Stimulated activated memory B cell treated with anti-CD40 and anti-IgM and Interleukin-4, amounts not matched to agents 10 μg/mL and 1 μg/mL and 100 μg/mL, for 72 hours (primary cell): Measurements from ENCODE around the gene ABCC12.

ENCODE experiments used
- ATAC-seq: fragments of 150-1000 bp; cut with Tn5 transposase; 2 replicates; pipeline ENCODE4 v1.10.0; 2021
- H3K27ac Mint-ChIP-seq: one replicate; pipeline ENCODE4 v1.8.0; 2022; ENCODE audit warnings: mild to moderate bottlenecking, mixed read lengths
- H3K27me3 Mint-ChIP-seq: one replicate; pipeline ENCODE4 v1.8.0; 2022; ENCODE audit warnings: mixed read lengths
- H3K36me3 Mint-ChIP-seq: one replicate; pipeline ENCODE4 v1.8.0; 2022; ENCODE audit warnings: mixed read lengths
- H3K4me1 Mint-ChIP-seq: one replicate; pipeline ENCODE4 v1.8.0; 2022; ENCODE audit warnings: mixed read lengths
- H3K4me3 Mint-ChIP-seq: one replicate; pipeline ENCODE4 v1.8.0; 2022; ENCODE audit warnings: mild to moderate bottlenecking, moderate library complexity, mixed read lengths
- H3K9me3 Mint-ChIP-seq: one replicate; pipeline ENCODE4 v1.8.0; 2022; ENCODE audit warnings: mixed read lengths

ABCC12 gene

GRCh38 chr16:48153774-48154173 is 2.0 kb downstream of the ABCC12 start:
- H3K9me3 Mint-ChIP-seq = peaks cover 2% of the 10 kb centered on the region
- ATAC-seq = no peak
- peaks cover 23% of the 10 kb centered on the region for H3K4me1 Mint-ChIP-seq
- peaks cover 3% of the 10 kb centered on the region for H3K36me3 Mint-ChIP-seq
- peaks cover 27% of the 10 kb centered on the region for H3K27me3 Mint-ChIP-seq
- no peak overlapping the region for H3K27ac Mint-ChIP-seq
- no peak overlapping the region for H3K4me3 Mint-ChIP-seq

DNA sequence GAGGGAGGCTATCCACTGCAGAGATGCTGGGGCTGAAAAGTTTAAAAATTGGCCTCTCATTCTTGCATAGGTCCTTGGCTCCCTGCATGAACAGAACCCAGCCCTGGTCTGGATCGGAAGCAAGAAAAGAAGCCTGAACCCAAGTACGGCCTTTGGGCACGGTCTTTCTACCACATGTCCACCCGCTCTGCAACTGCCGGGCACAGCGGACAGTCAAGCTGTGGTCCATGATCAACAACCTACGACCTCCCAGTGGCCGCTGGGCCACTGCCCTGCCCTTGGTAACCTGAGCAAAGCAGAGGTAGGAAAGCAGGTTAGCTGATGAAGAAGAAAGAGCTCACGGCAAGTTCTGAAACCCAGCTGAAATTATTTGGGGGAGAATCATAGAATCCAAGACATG is 3.6 kb downstream of the ABCC12 start:
- Mint-ChIP-seq H3K27me3 (peaks cover 26% of the 10 kb centered on the region), H3K9me3 (peaks cover 5% of the 10 kb centered on the region)
- ATAC-seq = no peak

GRCh38 chr16:48150707-48151106 is 5.1 kb downstream of the ABCC12 start:
- Mint-ChIP-seq H3K9me3 (peaks cover 5% of the 10 kb centered on the region), H3K27ac (no peak overlapping the region), H3K4me1 (no peaks in the 10 kb centered on the region), H3K27me3 (peaks cover 28% of the 10 kb centered on the region), H3K36me3 (peaks cover 8% of the 10 kb centered on the region), H3K4me3 (no peak overlapping the region)
- ATAC-seq = no peak

More for the DNA sequence above, 3.6 kb downstream of the ABCC12 start:
- Mint-ChIP-seq H3K4me3 (no peak overlapping the region), H3K4me1 (peaks cover 7% of the 10 kb centered on the region), H3K36me3 (peaks cover 8% of the 10 kb centered on the region), H3K27ac (no peak overlapping the region)

DNA sequence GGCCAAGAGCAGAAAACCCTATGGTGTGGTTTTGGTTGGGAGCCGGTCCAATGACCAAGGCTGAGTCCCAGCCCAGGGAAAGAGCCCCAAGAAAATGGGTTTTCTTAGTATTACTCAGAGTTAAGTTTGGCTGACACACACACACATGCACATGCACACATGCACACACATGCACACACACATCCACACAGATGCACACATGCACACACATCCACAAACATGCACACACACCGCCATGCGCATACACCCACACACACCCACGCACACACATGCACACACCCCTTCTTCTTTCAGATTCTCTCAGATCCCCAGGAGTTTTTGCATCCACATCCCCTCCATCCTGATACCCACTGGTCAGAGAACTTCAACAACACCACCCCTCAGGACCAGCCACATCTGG is 9.1 kb downstream of the ABCC12 start:
- no peak overlapping the region for H3K27ac Mint-ChIP-seq
- H3K4me3 Mint-ChIP-seq = no peak overlapping the region
- peaks cover 50% of the 10 kb centered on the region for H3K27me3 Mint-ChIP-seq
- H3K36me3 Mint-ChIP-seq = peaks cover 8% of the 10 kb centered on the region
- peaks cover 10% of the 10 kb centered on the region for H3K9me3 Mint-ChIP-seq
- ATAC-seq = no peak
- no peaks in the 10 kb centered on the region for H3K4me1 Mint-ChIP-seq

DNA sequence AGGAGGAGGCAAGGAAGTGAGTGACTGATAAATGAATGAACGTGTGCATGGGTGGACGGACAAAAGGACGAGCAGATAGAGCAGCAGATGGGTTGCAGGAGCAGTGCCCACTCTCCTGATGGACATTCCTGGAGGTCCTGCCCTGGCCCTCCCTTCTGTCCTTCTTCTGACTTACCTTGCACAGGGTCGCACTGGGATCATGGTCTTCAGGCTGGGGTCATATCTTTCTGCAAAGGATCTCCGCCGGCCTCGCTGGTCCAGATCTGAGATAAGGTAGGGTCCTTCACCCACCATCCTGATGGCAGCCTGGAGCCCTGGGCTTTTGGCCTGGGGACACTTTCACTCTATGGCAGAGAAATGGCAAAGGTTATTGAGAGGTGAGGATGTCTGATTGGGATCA is 9.7 kb downstream of the ABCC12 start:
- H3K4me1 Mint-ChIP-seq = no peaks in the 10 kb centered on the region
- peaks cover 8% of the 10 kb centered on the region for H3K36me3 Mint-ChIP-seq
- peaks cover 53% of the 10 kb centered on the region for H3K27me3 Mint-ChIP-seq
- no peak overlapping the region for H3K4me3 Mint-ChIP-seq
- no peak for ATAC-seq
- H3K9me3 Mint-ChIP-seq = peaks cover 10% of the 10 kb centered on the region
- no peak overlapping the region for H3K27ac Mint-ChIP-seq

- H3K4me3 Mint-ChIP-seq = no peak overlapping the region
- no peaks in the 10 kb centered on the region for H3K4me1 Mint-ChIP-seq
- H3K27ac Mint-ChIP-seq = no peak overlapping the region
- H3K27me3 Mint-ChIP-seq = peaks cover 37% of the 10 kb centered on the region
- H3K9me3 Mint-ChIP-seq = peaks cover 7% of the 10 kb centered on the region
- ATAC-seq = no peak
- peaks cover 6% of the 10 kb centered on the region for H3K36me3 Mint-ChIP-seq
These were observed 11.9 kb downstream of the ABCC12 start for GRCh38 chr16:48143812-48144368.

- no peak for ATAC-seq
- Mint-ChIP-seq H3K27me3 (peaks cover 34% of the 10 kb centered on the region), H3K4me1 (no peaks in the 10 kb centered on the region), H3K36me3 (no peaks in the 10 kb centered on the region), H3K27ac (no peak overlapping the region), H3K4me3 (no peak overlapping the region), H3K9me3 (peaks cover 5% of the 10 kb centered on the region)
These were observed 15.0 kb downstream of the ABCC12 start for GRCh38 chr16:48140821-48141220.

- H3K9me3 Mint-ChIP-seq = peaks cover 3% of the 10 kb centered on the region
- H3K4me1 Mint-ChIP-seq = no peaks in the 10 kb centered on the region
- no peaks in the 10 kb centered on the region for H3K36me3 Mint-ChIP-seq
- no peak overlapping the region for H3K4me3 Mint-ChIP-seq
- H3K27ac Mint-ChIP-seq = no peak overlapping the region
- peaks cover 28% of the 10 kb centered on the region for H3K27me3 Mint-ChIP-seq
- no peak for ATAC-seq
These were observed 16.3 kb downstream of the ABCC12 start for GRCh38 chr16:48139517-48139916.

DNA sequence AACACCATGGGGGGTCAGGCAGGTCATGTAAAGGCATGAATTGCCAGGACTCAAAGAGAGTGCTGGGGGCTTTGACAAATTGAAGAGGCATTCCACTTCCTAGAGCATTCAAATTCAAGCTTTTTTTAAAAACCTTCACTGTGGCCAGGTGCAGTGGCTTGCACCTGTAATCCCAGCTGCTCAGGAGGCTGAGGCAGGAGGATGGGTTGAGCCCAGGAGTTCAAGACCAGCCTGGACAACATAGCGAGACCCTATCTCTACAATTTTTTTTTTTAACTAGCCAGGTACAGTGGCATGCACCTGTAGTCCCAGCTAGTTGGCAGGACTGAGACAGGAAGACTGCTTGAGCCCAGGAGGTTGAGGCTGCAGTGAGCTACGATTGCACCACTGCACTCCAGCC is 17.2 kb downstream of the ABCC12 start:
- no peak overlapping the region for H3K4me3 Mint-ChIP-seq
- no peak for ATAC-seq
- H3K9me3 Mint-ChIP-seq = no peaks in the 10 kb centered on the region
- peaks cover 21% of the 10 kb centered on the region for H3K27me3 Mint-ChIP-seq
- H3K27ac Mint-ChIP-seq = no peak overlapping the region
- no peaks in the 10 kb centered on the region for H3K4me1 Mint-ChIP-seq
- H3K36me3 Mint-ChIP-seq = no peaks in the 10 kb centered on the region

GRCh38 chr16:48137822-48138221 is 18.0 kb downstream of the ABCC12 start:
- ATAC-seq = no peak
- H3K4me3 Mint-ChIP-seq = no peak overlapping the region
- no peak overlapping the region for H3K27ac Mint-ChIP-seq
- H3K9me3 Mint-ChIP-seq = no peaks in the 10 kb centered on the region
- H3K4me1 Mint-ChIP-seq = no peaks in the 10 kb centered on the region
- no peaks in the 10 kb centered on the region for H3K36me3 Mint-ChIP-seq
- peaks cover 21% of the 10 kb centered on the region for H3K27me3 Mint-ChIP-seq

- no peaks in the 10 kb centered on the region for H3K9me3 Mint-ChIP-seq
- ATAC-seq = no peak
- no peaks in the 10 kb centered on the region for H3K36me3 Mint-ChIP-seq
- H3K4me3 Mint-ChIP-seq = no peak overlapping the region
- H3K27ac Mint-ChIP-seq = no peak overlapping the region
- peaks cover 13% of the 10 kb centered on the region for H3K27me3 Mint-ChIP-seq
- H3K4me1 Mint-ChIP-seq = no peaks in the 10 kb centered on the region
These were observed 19.0 kb downstream of the ABCC12 start for GRCh38 chr16:48136547-48137360.

DNA sequence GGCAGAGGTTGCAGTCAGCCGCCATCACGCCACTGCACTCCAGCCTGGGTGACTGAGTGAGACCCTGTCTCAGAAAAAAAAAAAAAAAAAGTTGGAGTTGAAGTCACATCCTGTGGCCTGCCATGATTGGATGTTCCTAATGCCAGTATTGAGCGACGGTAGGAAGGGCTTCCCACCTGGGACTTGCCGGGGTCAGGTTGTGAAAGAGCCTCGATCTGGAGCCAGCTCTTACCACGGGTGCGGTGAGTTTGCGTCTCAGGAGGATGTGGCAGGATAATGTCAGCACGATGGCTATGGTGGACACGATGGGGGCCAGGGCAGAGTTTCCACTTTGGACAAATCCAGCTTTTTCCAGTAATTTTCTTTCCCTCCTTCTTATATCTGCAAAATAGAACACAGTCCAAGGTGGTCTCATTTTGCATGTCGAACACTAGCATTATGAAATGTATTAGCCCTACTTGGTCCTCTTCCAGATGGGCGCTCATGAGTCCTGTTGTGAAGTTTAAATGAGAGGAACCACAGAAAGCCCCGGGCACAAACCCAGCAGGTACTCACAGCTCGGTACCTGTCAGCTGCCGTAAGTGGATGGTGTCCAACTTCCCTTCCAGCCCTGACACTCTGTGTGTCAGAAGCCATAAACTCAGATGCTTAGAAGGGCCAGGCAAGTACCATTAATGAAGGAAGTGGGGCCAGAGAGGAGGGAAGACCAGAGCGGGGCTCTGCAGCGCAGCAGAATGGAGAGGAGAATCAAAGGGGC is 22.2 kb downstream of the ABCC12 start:
- Mint-ChIP-seq H3K4me3 (no peak overlapping the region), H3K27ac (no peak overlapping the region), H3K9me3 (no peaks in the 10 kb centered on the region), H3K27me3 (peaks cover 9% of the 10 kb centered on the region), H3K36me3 (no peaks in the 10 kb centered on the region), H3K4me1 (no peaks in the 10 kb centered on the region)
- no peak for ATAC-seq

DNA sequence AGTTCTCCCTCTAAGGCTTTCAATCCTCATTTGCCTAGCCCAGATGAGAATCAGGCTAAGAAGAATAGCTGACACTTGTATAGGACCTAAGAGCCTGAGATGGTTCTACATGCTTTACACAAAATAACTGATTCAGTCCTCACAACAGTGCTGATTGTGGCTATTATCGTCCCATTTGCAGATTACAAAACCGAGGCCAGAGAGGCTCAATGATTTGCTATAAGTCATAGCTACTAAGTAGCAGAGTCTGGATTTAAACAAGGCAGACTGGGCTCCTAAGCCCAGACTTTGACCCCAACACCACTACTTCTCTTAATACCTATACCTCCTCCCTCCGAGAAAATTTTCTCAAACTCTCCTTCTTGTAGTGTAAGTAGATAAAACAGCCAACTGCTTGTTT is 23.1 kb downstream of the ABCC12 start:
- Mint-ChIP-seq H3K36me3 (no peaks in the 10 kb centered on the region), H3K27me3 (peaks cover 9% of the 10 kb centered on the region), H3K4me1 (no peaks in the 10 kb centered on the region), H3K4me3 (no peak overlapping the region), H3K9me3 (no peaks in the 10 kb centered on the region), H3K27ac (no peak overlapping the region)
- no peak for ATAC-seq

DNA sequence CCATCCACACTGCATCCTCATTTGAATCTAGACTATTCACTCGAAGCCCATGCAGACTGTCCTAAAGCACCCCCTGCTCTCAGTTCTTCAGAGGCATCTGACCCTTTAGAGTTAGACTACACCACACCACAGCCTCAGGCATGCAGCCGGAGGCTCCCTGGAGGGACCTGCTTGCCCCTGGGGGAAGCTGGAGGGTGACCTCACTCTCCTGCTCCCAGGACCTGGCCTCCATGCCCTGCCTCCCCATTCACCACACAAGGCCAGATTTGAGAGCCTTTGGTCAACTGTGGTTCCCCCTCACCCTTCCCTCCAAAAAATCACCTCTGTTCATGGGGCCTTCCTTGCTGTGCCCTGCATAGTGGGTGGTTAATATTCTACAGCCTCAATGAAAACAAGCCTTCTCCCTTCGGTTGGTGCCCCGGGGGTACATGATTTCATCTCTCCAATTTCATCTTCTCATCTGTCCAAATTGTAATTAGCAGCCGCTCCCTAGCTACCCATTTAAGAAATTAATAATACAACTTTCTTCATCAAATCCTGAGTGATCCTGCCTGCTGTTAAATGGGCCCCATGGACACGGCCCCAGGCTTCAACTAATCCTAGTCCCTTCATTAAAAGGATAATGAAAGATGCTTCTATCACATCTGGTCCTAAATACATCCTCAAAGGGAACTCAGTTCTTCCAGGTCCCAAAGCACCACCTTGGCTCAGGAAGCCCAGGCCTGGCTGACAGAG is 24.4 kb downstream of the ABCC12 start:
- no peak overlapping the region for H3K4me3 Mint-ChIP-seq
- no peaks in the 10 kb centered on the region for H3K36me3 Mint-ChIP-seq
- peaks cover 7% of the 10 kb centered on the region for H3K27me3 Mint-ChIP-seq
- H3K27ac Mint-ChIP-seq = no peak overlapping the region
- H3K4me1 Mint-ChIP-seq = no peaks in the 10 kb centered on the region
- H3K9me3 Mint-ChIP-seq = no peaks in the 10 kb centered on the region
- ATAC-seq = no peak

- no peak overlapping the region for H3K27ac Mint-ChIP-seq
- H3K4me1 Mint-ChIP-seq = no peaks in the 10 kb centered on the region
- no peaks in the 10 kb centered on the region for H3K36me3 Mint-ChIP-seq
- no peak for ATAC-seq
- no peaks in the 10 kb centered on the region for H3K27me3 Mint-ChIP-seq
- H3K9me3 Mint-ChIP-seq = no peaks in the 10 kb centered on the region
- H3K4me3 Mint-ChIP-seq = no peak overlapping the region
These were observed 25.9 kb downstream of the ABCC12 start for GRCh38 chr16:48129926-48130325.
